Right ventricle myocardium inferior (tissue), 1 donor: ENCODE measurements around the gene BAX. TPM values are rescaled to one million over a fixed set of nuclear protein-coding genes. Genes with fewer than 3 reads are reported as not detected.
"Not testable (repeated sequence)": the region's sequence is repeated elsewhere in the genome, so short reads cannot be mapped to it uniquely, and the experiment has no call there.

Source experiments
- ATAC-seq: fragments of 200-7000 bp; cut with Tn5 transposase; one replicate; pipeline ENCODE4 v1.9.1; 2020; ENCODE audit warnings: mild to moderate bottlenecking, moderate library complexity
- DNase-seq: peaks from one replicate; pipeline ENCODE4 v3.0.0; 2021; ENCODE audit errors: missing footprints
- intact Hi-C: fragments of 100-400 bp; cut with DNase I; formaldehyde crosslinking; loops from one replicate; pipeline ENCODE4 v1.11.0; 2022
- total RNA-seq: library from RNA; stranded (reverse); fragmentation: NEBNext Ultra II Directional; extraction: Animal tissue kit (Norgen Biotek cat#: 25700); gene quantifications from one replicate; pipeline ENCODE4 v1.2.1, GENCODE V29; 2021
- donor health status: DM: no; HTN: yes; CAD: no; lungs with severe emphysema.

The BAX gene
- total RNA-seq, 1 donor from 2014 or later, result 22.4 TPM

DNA sequence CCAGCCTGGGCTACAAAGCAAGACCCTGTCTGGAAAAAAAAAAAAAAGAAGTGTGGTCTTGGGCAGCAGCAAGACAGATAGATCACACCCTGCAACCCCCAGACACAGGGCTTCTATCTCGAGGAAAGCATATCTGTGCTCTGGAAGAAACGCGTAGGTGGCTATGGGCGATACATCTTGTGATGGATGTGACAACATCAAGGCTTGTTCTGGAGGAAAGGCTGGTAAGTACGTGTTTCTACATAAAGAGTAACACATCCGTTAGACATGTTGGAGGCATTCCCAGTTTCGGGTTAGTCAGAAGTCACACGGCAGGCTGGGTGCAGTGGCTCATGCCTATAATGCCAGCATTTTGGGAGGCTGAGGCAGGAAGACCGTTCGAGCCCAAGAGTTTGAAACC lies 27.8 kb upstream of the BAX start:
- intact Hi-C loops, result no loop called here
- ATAC-seq (no peak), DNase-seq (no peak)

DNA sequence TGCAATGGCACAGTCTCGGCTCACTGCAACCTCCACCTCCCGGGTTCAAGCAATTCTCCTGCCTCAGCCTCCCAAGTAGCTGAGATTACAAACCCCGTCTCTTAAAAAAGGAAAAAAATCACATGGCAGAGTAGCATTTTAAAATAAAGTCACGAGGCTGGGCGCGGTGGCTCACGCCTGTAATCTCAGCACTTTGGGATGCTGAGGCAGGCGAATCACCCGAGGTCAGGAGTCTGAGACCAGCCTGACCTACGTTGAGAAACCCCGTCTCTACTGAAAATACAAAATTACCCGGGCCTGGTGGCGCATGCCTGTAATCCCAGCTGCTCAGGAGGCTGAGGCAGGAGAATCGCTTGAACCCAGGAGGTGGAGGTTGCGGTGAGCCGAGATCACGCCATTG lies 27.0 kb upstream of the BAX start:
- intact Hi-C loops, DNase-seq, ATAC-seq: not testable (repeated sequence)

- ATAC-seq, result no peak
- DNase-seq, result no peak
- intact Hi-C loops, result no loop called here
These were observed 26.3 kb upstream of the BAX start for GRCh38 chr19:48928164-48929025.

DNA sequence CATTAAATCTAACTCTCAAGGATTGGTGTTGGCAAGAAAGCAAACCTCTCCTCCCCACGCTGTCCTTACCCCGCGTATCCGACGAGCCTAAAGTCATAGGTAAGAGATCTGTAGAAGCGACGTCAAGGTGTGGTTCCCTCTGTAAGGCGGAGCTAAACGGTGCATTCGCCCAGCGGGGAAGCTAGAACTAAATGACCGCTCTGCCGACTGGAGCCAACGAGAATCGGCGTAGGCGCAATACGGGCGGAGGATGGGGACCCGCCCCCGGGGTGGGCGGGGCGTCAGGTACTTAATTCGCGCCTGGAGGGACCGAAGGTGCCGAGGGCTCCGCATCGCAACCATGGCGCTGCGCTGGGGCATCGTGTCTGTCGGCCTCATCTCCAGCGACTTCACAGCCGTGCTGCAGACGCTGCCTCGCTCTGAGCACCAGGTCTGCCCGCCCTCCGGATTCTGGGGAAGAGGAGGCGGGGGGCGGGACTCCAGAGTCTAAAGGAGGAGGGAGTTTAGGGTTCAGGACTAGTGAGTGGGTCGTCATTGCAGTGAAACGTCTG lies 21.2 kb upstream of the BAX start, which contains the start of gene DHDH:
Gene DHDH (plus strand): TSS at position 318 of the 551 bp plus-strand sequence. CDS start 23 bp downstream, at position 341.
- intact Hi-C loops, result no loop called here
- peak; percentile 81 for ATAC-seq
- DNase-seq, result peak; percentile 80

DNA sequence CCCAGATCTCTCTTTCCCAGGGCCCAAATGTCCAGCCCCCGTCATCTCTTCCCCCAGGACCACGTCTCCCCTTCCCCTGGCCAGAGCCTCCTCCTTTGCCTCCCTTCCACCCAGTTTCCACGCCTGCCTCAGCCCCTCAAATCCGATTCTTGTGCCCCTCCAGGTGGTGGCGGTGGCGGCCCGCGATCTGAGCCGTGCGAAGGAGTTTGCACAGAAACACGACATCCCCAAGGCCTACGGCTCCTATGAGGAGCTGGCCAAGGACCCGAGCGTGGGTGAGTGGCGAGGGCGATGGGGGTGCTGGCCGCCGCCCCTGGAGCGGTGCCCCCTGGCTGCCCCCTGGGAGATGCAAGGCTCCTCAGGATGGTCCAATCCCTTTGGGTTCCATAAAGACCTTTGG lies 19.8 kb upstream of the BAX start:
- intact Hi-C loops, result no loop called here
- DNase-seq, result no peak
- ATAC-seq, result no peak

- ATAC-seq (no peak), DNase-seq (no peak)
- intact Hi-C loops, result no loop called here
These were observed 18.8 kb upstream of the BAX start for GRCh38 chr19:48935864-48936263.

GRCh38 chr19:48938256-48938655 lies 16.4 kb upstream of the BAX start:
- intact Hi-C loops, result no loop called here
- DNase-seq (no peak), ATAC-seq (no peak)

- ATAC-seq (no peak), DNase-seq (no peak)
- intact Hi-C loops, result no loop called here
These were observed 13.8 kb upstream of the BAX start for GRCh38 chr19:48940902-48941301.

GRCh38 chr19:48943081-48943480 lies 11.6 kb upstream of the BAX start:
- intact Hi-C loops, result no loop called here
- DNase-seq (no peak), ATAC-seq (no peak)

DNA sequence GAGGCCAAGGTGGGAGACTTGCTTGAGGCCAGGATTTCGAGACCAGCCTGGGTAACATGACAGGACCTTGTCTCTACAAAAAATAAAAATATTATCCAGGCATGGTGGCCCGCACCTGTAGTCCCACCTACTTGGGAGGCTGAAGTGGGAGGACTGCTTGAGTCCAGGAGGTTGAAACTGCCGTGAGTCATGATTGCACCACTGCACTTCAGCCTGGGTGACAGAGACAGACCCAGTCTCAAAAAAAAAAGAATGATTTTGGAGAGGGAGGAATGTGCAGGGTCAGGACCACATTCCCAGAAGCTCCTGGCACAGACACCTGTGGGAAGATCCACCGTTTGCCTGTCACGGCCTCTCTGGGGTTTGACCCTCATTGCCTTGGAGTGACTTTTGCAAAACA lies 9.3 kb upstream of the BAX start:
- DNase-seq, result no peak
- ATAC-seq, result no peak
- intact Hi-C loops, result no loop called here

DNA sequence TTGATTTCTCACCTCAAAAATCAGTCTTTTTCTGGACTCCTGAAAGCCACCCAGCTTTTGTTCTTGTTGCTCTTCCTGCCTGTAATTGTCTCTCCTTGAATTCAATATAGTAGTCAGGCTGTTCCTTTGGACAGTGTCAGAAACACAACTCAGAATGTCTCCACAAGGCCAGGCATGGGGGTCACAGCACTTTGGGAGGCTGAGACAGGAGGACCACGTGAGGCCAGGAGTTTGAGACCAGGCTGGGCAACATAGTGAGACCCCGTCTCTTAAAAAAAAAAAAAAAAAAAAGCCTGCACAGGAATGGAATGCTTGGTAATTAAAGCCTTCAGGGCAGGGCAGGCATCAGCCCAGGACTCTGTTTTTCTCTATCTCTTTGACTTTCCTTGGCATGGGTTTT lies 8.9 kb upstream of the BAX start:
- intact Hi-C loops, result no loop called here
- DNase-seq, result no peak
- no peak for ATAC-seq

GRCh38 chr19:48946463-48947257 lies 8.0 kb upstream of the BAX start:
- ATAC-seq (peak; percentile 27), DNase-seq (no peak)
- intact Hi-C loops, result no loop called here

- no peak for ATAC-seq
- no peak for DNase-seq
- intact Hi-C loops, result no loop called here
These were observed 7.5 kb upstream of the BAX start for GRCh38 chr19:48947258-48947542.

DNA sequence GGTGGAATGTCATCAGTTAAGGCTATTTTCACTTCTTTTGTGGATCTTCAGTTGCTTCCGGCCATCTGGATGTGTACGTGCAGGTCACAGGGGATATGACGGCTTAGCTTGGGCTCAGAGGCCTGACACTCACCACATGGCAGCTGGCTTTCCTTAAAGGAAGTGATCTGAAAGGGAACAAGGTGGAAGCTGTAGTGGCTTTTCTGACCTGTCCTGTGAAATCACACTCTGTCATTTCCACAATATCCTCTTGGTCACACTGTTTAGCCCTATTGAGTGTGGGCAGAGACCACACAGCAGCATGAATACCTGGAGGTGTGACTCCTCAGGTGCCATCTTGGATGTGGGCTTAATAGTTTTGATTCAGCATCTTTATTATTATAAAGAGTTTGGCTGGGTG lies 4.5 kb upstream of the BAX start:
- intact Hi-C loops, result loop anchor here (5.0 kb wide), 1 partner anchor 48 kb away; the partner anchor contains the start of gene NUCB1
- ATAC-seq (no peak), DNase-seq (no peak)

DNA sequence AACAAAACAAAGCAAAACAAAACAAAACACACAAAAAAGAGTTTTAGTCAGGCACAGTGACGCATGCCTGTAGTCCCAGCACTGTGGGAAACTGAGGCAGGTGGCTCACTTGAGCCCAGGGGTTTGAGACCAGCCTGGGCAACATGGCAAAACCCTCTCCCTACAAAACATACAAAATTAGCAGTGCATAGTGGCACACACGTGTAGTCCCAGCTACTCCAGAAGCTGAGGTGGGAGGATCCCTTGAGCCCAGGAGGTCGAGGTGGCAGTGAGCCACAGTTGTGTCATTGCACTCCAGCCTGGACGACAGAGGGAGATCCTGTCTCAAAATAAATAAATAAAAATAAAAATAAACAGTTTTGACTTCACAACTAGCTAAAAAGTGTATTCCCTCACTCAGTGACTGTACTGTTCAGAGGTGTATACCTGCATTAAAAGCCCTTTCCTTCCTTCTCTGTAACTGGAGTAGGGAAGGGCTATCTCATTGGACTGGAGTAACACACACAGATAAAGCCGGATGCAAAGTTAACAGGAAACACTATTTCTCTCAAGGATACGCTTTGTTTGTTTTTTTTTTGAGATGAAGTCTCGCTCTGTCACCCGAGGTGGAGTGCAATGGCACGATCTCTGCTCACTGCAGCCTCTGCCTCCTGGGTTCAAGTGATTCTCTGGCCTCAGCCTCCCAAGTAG lies 3.7 kb upstream of the BAX start:
- DNase-seq, result no peak
- intact Hi-C loops, result loop anchor here (5.0 kb wide), 1 partner anchor 49 kb away; the partner anchor contains the start of gene NUCB1
- ATAC-seq, result no peak

- intact Hi-C loops, result loop anchor here (5.0 kb wide), 1 partner anchor 51 kb away; the partner anchor contains the start of gene NUCB1
- ATAC-seq (no peak), DNase-seq (no peak)
These were observed 1.5 kb upstream of the BAX start for GRCh38 chr19:48953141-48953540.

DNA sequence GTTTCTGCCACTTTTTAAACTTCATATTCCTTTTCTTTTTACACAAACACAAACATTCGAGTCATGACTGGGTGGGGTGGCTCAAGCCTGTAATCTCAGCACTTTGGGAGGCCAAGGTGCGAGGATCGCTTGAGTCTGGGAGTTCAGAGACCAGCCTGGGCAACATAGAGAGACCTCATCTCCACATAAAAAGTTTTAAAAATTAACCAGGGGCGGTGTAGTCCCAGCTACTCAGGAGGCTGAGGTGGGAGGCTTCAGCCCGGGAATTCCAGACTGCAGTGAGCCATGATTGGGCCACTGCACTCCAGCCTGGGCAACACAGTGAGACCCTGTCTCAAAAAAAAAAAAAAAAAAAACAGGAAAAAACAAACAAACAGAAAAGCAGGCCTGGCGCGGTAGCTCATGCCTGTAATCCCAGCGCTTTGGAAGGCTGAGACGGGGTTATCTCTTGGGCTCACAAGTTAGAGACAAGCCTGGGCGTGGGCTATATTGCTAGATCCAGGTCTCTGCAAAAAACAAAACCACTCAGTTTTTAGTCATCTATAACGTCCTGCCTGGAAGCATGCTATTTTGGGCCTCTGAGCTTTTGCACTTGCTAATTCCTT lies 583 bp upstream of the BAX start:
- intact Hi-C loops, result loop anchor here (5.0 kb wide), 1 partner anchor 52 kb away; the partner anchor contains the start of gene NUCB1
- DNase-seq, result no peak
- ATAC-seq, result no peak

GRCh38 chr19:48955308-48955958 lies 758 bp downstream of the BAX start:
- intact Hi-C loops, result no loop called here
- no peak for DNase-seq
- no peak for ATAC-seq
